ENCODE results near the gene ACSL4.

Gene ACSL4

DNA sequence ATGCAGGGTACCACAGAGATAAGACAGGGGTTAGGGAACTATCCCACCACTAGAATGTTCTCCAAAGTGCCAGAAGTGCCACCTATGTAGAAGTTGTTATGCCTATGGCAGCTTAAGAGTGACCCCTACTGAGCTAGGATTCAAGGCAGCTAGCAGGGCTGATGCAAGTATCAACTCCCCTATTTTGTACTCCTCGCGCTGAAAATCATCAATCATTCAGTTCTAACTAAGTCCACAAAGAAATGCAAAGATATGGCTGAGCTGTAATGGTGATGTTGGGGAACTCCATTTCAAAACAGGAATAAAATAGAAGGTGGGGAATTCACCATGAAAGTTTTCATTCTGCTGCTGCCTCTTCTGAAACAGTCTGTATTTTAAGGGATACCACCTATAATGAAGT lies 13.8 kb downstream of the ACSL4 start:
- POLR2A ChIA-PET: interaction anchor here (0.6 kb wide), 1 partner anchor 22 kb away, joined by 5 read pairs; no protein-coding TSS in a partner anchor
- CTCF ChIA-PET: interaction anchor here (1.0 to 1.8 kb wide), 11 partner anchors 8 to 172 kb away, joined by 3 to 7 read pairs (median 4); no protein-coding TSS in a partner anchor
- TF ChIP-seq, protein P1, sequence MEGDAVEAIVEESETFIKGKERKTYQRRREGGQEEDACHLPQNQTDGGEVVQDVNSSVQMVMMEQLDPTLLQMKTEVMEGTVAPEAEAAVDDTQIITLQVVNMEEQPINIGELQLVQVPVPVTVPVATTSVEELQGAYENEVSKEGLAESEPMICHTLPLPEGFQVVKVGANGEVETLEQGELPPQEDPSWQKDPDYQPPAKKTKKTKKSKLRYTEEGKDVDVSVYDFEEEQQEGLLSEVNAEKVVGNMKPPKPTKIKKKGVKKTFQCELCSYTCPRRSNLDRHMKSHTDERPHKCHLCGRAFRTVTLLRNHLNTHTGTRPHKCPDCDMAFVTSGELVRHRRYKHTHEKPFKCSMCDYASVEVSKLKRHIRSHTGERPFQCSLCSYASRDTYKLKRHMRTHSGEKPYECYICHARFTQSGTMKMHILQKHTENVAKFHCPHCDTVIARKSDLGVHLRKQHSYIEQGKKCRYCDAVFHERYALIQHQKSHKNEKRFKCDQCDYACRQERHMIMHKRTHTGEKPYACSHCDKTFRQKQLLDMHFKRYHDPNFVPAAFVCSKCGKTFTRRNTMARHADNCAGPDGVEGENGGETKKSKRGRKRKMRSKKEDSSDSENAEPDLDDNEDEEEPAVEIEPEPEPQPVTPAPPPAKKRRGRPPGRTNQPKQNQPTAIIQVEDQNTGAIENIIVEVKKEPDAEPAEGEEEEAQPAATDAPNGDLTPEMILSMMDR (IDR thresholded peaks at IDR 0.05; ENCODE audit: control extremely low read depth, extremely low read depth, low read depth, missing control alignments): no peak
- no peak for DNase-seq (ENCODE audit: extremely low spot score)

DNA sequence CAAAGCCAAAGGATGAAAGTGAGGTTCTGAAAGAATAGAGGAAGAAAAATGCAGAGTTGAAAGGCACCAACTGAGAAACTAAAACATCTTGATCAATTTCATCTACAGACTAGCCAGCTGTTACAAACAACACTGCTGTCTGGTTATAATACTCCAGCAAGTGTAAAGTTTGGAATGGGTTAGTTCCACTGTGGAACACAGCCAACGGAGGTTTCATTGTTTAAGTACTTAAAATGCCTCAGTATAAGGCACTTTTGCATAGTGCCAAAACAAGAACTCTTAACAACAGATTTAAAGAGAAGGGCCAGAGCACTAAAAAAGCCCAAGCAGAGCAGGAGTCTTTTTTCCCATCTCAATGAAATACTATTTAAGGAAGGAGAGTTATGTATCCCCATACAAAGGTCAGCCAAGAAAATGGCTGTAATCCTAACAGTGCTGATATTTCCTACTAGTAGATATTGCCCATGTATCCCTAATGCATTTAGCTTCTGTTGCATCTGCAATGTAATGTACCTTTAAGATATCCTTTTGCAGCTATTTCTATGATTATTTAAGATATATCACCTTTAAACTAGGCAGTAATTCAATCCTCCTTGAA lies 16.5 kb downstream of the ACSL4 start:
- DNase-seq (ENCODE audit: extremely low spot score): no peak
- ChIA-PET CTCF (interaction anchor here (1.1 to 7.0 kb wide), 3 partner anchors 140 to 172 kb away, joined by 3 to 105 read pairs (median 52); no protein-coding TSS in a partner anchor), POLR2A (no interaction called here)
- TF ChIP-seq, protein P1 (IDR thresholded peaks at IDR 0.05; ENCODE audit: control extremely low read depth, extremely low read depth, low read depth, missing control alignments): no peak

DNA sequence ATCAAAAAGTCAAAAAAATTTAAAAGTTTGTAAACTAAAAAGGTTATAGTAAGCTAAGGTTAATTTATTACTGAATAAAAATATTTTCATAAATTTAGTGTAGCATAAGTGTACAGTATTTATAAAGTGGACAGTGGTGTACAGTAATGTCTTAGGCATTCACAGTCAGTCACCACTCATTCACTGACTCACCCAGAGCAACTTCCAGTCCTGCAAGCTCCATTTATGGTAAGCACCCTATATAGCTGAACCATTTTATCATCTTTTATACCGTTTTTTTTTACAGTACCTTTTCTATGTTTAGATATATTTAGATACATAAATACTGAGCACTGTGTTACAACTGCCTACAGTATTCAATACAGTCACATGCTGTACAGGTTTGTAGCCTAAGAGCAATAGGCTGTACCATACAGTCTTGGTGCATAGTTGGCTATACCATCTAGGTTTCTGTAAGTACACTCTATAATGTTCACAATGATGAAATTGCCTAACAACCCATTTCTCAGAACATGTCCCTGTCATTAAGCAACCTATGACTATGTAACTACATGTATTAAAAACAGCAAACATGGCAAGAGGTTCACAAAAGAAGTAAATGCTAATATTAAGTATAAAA lies 18.6 kb downstream of the ACSL4 start:
- TF ChIP-seq, protein P1 (IDR thresholded peaks at IDR 0.05; ENCODE audit: control extremely low read depth, extremely low read depth, low read depth, missing control alignments): no peak
- POLR2A ChIA-PET: no interaction called here
- no peak for DNase-seq (ENCODE audit: extremely low spot score)
- CTCF ChIA-PET: interaction anchor here (0.9 to 7.0 kb wide), 7 partner anchors 20 to 229 kb away, joined by 3 to 105 read pairs (median 23); partner anchors contain the start of gene ACSL4

DNA sequence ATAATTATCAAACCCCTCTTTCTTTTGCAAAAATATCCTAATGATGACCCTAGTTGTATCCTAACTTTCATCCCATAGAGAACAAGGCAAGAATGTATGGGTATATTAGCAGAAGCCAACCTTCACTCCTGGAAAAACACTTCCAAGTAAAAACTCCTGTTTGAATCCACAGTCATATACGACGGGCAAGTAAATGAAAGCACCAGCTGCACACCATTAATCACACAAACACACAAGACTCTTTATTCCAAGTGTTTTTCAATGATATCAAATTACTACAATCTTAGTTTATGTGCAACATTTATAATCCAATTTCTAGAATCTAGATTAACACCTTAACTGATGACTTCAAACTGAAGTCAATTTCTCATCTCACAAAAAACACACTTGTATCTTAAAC lies 22.9 kb downstream of the ACSL4 start:
- ChIA-PET POLR2A (no interaction called here), CTCF (interaction anchor here (1.1 to 7.0 kb wide), 5 partner anchors 9 to 179 kb away, joined by 3 to 105 read pairs (median 7); no protein-coding TSS in a partner anchor)
- TF ChIP-seq, protein P1 (IDR thresholded peaks at IDR 0.05; ENCODE audit: control extremely low read depth, extremely low read depth, low read depth, missing control alignments): no peak
- DNase-seq (ENCODE audit: extremely low spot score): no peak

- ChIA-PET POLR2A (no interaction called here), CTCF (interaction anchor here (0.9 to 3.8 kb wide), 6 partner anchors 10 to 182 kb away, joined by 3 to 19 read pairs (median 6); no protein-coding TSS in a partner anchor)
- peak; percentile 31 for DNase-seq (ENCODE audit: extremely low spot score)
- TF ChIP-seq, protein P1 (IDR thresholded peaks at IDR 0.05; ENCODE audit: control extremely low read depth, extremely low read depth, low read depth, missing control alignments): no peak
Observed at GRCh38 chrX:109709129-109709631, 23.9 kb downstream of the ACSL4 start.

DNA sequence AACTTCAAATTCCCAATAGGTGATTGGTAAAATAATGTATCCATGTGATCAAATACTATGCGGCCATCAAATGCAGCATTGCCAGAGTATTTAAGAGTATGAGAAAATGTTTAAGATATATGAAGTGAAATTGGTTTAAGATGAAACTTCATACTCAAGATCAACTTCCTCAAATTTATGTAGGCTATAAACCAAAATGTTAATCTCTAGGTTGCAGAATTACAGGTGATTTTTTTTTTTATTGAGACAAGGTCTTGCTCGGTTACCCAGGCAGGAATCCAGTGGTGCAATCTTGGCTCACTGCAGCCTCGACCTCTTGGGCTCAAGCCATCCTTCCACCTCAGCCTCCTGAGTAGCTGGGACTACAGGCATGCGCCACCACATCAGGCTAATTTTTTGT lies 25.3 kb downstream of the ACSL4 start:
- POLR2A ChIA-PET: no interaction called here
- no peak for DNase-seq (ENCODE audit: extremely low spot score)
- CTCF ChIA-PET: interaction anchor here (1.0 to 1.5 kb wide), 2 partner anchors 46 to 181 kb away, joined by 3 read pairs; no protein-coding TSS in a partner anchor
- TF ChIP-seq, protein P1 (IDR thresholded peaks at IDR 0.05; ENCODE audit: control extremely low read depth, extremely low read depth, low read depth, missing control alignments): no peak
